Activated effector memory CD4-positive, alpha-beta T cell treated with anti-CD3 and anti-CD28 coated beads, Interleukin-2, amount 50 U/mL, for 16 hours (primary cell): ENCODE measurements around the gene TFR2.
A peak's percentile ranks its signal among the peaks of the same experiment; 100 is the strongest.

Experiments
- DNase-seq: peaks from one replicate; pipeline ENCODE4 v3.0.0-alpha.2; 2020

TFR2 gene

DNA sequence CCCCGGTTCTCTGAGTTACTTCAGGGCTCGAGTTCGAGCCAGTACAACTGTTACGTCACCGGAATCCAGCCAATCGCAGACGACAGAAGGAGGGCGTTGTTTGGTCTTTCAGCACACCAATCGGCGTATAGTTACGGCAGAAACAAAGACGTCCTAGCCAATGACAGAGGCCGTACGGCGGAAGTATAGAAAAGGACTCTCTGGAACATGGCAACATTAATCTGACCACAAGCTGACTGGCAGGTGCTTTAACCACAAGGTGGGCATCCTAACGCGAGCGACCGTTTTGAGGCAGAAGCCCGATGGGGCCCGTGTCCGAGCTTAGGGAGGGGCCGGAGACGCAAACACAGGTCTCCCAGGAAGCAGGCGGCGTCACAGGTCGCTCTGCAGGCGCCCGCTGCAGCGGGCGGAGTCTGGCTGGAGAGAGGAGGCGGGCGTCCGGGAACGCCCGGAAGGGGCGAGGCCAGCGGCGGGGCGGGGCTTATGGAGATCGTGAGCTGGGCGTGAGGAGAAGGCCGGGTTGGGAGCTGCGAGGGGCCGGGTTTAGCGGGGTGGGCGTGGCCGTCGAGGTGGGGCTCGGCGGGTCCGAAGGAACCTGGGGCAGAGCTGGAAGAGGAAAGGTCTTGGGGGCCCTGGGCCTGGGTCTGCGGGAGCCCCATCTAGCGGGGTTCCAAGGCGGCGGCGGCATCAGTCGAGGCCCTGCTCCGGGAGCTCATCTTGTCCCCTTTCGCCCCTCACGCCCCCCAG lies 29.2 kb downstream of the TFR2 start, which contains the start of gene MOSPD3:
Gene MOSPD3, plus strand, starts transcription at position 558 of the 747 bp plus-strand sequence. CDS start 252 bp downstream, outside the sequence.
- DNase-seq: peak; percentile 99

DNA sequence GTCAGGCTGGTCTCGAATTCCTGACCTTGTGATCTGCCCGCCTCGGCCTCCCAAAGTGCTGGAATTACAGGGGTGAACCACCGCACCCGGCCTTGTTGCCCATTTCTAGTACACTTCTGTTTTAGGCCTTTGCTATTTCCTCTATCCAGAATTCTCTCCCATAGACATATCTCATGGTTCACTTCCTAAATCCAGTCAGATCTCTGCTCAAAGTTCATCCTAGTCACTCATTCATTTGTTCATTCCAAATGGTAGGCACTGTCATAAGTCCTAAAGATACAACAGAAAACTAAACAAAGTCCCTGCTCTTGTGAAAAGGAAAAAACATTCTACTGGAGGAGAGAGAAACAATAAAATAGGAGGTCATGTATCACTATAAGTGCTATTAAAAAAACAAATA lies 31.4 kb downstream of the TFR2 start:
- no peak for DNase-seq

DNA sequence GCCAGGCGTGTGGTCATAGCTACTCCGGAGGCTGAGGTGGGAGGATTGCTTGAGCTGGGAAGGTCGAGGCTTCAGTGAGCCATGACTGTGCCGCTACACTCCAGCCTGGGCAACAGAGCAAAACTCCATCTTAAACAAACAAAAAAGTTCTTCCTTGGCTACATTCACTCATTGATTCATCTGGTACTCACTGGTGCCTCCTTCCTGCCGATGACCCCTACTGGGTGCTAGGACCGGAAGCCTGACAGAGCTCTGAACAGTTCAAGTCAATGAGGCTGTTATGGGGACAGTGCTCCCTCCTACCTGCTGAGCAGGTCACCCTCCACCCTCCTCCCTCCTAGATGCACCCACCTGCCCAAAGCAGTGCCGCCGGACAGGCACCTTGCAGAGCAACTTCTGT lies 34.2 kb downstream of the TFR2 start:
- DNase-seq: no peak

DNA sequence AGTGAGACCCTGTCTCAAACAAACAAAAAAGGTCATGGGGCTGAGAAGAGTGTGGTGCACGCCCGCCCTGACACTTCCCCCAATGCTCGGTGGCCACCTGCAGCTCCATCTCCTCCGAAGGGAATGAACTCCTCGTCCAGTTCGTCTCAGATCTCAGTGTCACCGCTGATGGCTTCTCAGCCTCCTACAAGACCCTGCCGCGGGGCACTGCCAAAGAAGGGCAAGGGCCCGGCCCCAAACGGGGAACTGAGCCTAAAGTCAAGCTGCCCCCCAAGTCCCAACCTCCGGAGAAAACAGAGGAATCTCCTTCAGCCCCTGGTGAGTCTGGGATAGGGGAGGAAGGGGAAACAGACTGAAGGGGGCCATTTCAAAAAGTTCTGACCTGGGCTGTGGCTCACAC lies 35.0 kb downstream of the TFR2 start:
- DNase-seq: no peak

DNA sequence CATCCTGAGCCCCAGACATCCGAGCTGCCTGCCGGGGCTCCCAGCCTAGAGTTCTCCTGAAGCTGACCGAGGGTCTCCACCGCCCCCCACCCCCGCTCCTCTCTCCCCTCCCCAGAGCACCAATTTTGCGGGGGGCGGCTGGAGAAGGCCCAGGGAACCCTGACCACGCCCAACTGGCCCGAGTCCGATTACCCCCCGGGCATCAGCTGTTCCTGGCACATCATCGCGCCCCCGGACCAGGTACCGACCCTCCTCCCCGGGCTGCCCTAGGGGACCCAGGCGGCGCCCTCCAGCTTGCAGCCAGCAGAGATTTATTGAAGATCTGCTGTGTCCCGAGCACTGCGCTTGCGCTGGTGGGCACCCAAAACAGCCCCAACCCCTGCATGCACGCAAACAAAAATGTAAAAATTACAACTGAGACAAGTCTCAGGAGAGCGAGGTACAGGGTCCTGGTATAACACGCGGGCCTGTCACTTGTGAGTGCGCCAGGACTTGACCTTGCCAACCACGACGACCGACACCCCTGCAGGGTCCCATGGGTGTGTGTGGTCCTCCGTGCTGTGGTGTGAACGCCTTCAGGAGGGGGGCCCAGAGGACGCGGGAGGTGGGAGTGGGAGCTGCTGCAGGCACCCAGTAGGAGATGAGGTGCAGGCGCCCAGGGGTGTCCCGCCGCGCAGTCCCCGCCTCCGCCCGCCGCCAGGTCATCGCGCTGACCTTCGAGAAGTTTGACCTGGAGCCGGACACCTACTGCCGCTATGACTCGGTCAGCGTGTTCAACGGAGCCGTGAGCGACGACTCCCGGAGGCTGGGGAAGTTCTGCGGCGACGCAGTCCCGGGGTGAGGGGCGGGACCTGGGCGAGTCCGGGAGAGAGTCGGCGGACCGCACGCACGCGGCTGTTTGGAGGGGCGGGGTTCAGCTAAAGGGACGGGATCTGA lies 36.1 kb downstream of the TFR2 start:
- peak; percentile 80 for DNase-seq

DNA sequence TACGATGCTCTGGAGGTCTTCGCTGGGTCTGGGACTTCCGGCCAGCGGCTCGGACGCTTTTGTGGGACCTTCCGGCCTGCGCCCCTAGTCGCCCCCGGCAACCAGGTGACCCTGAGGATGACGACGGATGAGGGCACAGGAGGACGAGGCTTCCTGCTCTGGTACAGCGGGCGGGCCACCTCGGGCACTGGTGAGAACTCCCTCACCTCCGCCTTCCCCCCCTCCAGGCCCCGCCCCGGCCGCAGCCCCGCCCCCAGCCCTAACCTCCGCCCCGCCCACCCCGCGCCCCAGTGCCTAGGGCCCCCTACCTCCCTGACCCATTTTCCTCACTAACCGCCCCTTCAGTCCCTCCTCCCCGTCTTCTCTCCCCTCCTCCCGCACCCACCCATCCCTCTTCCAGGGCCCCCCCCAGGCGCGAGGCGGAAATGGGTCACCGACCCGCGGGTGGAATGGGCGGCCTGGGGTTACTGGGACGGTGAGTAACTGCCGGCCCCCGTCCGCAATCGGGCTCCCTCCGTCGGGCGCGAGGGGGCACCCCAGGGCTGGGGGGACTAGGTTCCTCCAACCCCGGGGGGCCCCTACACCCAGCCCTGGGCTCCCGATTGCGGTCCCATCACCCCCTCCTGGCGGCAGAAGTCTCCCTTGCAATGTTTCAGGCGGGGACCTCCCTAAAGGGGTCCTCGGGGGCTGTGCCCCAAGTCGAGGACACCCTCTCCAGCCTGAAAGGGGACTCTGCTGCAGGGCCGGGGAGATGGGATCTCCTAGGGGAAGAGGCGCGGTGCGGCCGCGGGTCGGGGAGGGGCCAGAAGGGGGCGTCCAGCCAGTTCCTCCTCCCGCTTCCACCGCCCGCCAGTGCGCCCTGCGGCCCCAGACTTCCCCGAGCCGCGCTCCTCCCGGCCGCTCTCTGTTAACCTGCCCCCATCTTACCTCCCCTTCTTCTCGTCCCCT lies 37.0 kb downstream of the TFR2 start:
- DNase-seq: peak; percentile 89

DNA sequence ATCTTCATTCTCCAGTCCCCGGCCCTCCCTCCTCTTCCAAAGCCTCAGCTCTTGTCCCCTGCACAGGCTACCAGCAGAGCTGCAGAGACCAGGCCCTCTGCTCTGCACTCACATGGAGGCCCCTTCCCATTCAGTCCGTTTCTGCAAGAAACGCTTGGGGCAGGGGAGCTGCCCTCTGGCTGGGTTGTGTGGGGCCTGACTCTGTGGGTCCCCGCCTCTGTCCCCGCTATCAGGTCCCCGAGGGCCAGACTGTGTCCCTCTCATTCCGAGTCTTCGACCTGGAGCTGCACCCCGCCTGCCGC lies 37.7 kb downstream of the TFR2 start:
- no peak for DNase-seq

DNA sequence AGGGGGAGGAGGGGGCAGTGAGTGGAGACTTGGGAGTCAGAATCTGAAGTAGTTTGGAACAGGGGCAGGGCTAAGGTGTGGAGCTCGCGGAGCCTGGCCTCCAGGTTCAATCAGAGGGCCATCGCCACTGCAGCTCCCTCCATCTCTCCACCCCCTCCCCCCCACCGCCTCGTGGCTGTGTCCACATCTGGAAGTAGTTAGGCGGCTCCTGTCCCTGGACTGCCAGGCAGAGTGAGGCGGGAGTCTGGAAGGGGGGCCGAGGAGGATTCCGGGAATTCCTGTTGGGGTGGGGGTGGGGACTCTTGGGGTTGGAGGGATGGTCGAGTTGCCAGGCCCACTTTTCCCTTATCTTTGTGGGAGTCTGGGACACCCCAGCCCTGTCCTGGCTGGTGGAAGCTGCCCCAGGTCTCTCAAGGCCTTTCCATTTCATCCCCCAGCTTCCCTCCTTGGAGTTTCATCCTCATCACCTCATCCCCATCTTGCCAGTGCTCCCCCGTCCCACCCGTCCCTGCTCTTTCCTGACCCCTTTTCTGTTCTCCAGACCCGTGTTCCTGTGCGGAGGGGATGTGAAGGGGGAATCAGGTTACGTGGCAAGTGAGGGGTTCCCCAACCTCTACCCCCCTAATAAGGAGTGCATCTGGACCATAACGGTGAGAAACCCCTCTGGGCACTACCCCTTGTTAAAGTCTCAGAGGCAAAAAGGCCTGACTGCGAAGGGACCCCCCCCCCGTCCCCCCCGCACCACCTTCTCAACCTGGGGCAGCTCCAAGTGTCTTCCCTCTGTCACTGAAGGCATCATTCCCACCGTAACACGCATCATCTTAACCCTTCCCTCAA lies 38.2 kb downstream of the TFR2 start:
- no peak for DNase-seq

DNA sequence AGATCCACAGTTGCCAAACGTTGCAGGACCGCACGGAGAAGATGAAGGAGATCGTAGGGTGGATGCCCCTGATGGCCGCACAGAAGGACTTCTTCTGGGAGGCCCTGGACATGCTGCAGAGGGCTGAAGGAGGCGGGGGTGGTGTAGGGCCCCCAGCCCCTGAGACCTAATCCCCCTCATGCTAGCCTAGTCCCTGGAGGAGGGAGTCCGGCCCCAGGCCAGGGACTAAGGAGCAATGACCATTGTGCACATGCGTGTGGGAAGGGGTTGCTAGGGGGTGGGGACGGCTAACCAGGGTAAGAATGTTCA lies 40.7 kb downstream of the TFR2 start:
- no peak for DNase-seq

DNA sequence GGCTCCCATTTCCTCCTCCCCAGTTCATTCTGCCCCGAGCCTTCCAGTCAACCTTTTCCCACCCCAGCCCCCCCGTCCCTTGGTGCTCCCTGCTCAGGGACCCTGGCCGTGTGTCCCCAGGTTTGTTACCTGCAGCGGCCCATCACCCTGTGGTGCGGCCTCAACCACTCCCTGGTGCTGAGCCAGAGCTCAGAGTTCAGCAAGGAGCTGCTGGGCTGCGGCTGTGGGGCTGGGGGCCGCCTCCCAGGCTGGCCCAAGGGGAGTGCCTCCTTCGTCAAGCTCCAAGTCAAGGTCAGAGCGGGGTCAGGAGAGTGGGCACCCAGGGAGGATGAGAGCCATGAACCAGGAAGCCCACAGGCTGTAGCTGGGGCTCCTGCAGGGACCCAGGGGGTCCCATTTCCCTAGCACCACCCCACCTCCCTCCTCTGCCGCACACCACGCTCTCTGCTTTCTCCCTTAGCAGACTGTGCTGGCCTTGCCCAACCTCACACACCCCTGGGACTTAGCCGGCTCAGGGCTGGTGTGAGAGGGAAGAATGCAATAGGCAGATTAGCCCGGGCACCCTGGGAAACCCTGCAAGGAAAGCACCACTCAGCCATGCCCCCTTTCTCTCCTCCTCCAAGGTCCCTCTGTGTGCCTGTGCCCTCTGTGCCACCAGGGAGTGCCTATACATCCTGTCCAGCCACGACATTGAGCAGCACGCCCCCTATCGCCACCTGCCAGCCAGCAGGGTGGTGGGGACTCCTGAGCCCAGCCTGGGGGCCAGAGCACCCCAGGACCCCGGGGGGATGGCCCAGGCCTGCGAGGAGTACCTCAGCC lies 41.2 kb downstream of the TFR2 start:
- DNase-seq: no peak

DNA sequence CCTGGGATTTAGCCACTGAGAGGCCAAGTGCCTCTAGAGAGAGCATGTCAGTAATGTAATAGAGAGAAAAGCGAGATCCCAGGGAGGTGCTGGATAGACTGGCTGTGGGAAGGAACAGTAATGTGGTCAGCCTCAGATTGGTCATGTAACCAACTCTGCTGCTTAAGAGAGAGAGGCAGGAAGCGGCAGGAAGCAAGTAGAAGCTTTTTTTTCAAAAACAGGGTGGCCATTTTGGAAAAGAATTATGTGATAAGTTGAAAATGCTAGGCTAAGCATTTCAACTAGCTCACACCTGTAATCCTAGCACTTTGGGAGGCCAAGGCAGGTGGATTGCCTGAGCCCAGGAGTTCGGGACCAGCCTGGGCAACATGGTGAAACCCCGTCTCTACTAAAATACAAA lies 42.9 kb downstream of the TFR2 start:
- DNase-seq: no peak

DNA sequence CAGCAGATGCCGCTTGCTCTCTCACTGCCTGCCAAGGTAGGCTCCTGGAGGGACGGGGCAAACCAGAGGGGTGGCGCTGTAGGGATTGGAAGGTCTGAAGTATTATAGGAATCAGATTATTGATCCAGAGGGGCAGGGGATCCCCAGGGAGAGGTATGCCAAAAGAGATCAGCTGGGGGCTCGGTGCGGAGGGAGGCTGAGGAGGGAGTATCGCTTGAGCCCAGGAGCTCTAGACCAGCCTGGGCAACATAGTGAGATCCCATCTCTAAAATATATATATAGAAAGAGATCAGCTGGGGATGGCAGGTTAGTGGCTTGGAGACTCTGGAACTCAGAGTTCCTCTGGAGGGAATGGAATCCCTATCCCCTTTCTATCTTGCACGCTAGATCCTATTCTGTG lies 46.2 kb downstream of the TFR2 start:
- DNase-seq: no peak

DNA sequence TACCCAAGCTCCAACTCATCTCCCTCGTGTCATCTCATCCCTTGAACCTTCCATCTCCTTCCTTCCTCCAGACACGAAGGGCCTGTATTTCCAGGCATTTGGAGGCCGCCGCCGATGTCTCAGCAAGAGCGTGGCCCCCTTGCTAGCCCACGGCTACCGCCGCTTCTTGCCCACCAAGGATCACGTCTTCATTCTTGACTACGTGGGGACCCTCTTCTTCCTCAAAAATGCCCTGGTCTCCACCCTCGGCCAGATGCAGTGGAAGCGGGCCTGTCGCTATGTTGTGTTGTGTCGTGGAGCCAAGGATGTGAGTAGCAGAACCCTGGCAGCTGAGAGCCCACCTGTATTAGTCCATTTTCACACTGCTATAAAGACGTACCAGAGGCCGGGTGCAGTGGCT lies 49.8 kb downstream of the TFR2 start:
- DNase-seq: no peak

DNA sequence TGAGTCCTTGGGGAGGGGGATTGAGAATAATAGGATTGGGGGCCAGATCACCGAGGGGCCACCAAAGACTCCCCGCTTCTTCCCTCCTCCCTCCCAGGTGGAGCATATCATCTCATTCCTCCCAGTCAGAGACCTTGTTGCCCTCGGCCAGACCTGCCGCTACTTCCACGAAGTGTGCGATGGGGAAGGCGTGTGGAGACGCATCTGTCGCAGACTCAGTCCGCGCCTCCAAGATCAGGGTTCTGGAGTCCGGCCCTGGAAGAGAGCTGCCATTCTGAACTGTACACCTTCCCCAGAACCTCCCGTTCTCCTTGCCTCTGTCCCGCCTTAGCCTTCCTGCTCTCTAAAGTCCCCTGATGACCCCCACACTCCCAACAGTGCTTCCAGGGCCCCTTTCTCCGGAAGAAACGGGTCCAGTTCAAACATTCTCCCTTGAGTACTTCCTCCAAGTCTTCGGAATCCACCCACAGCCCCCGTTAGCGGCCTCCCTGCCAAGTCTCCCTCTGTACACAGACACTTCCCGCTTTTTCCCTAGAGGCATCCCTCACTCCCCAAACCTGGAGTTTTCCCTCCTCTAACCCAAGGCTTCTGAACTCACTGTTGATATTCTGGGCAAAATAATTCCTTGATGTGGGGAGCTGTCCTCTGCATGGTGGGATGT lies 51.1 kb downstream of the TFR2 start:
- no peak for DNase-seq

DNA sequence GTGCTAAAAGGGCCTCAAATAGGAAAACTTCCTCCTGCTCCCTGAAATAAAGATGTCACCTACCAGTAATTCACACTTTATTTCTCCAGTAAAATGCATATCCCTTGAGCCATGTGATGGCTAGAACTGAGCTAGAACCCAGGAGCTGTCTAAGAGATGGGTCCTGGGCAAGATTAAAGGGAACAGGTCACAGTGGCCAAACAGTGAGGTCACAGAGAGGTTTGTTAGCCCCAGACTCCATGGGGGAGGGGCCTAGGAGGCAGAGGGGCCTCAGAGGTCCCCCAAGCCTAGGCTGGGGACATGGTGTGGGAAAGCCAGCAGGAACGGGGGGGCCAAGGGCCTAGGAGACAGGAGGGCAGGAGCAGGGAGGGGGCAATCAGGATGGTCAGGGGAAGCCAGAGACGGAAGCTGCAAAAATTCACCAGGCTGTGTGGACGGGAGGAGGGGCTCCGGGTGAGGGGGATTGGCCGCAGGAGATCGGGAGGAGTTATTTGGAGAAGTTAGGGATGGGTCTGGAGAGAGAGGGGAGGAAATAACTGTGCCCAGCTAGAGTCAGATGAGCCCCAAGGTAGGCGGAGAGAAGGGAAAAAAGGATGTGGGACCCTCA lies 51.9 kb downstream of the TFR2 start:
- no peak for DNase-seq

DNA sequence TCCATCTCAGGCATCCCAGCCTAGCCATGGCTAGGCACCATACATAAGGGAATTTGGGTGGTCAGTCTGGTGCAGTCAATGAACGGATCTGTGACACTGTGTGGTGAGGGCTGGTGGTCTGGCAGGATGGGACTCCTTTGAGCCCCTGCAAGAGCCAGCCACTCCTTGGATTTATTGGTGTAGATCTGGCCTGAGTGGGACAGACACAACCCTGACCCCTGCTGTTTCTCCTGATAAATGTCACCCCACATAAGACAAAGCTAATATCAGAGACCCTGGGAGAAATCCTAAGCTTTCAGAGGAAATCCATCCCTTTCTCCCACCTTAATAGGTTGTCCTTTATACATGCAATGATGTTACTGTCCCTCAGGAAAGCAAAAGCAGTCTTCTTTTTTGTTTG lies 52.9 kb downstream of the TFR2 start:
- DNase-seq: no peak

DNA sequence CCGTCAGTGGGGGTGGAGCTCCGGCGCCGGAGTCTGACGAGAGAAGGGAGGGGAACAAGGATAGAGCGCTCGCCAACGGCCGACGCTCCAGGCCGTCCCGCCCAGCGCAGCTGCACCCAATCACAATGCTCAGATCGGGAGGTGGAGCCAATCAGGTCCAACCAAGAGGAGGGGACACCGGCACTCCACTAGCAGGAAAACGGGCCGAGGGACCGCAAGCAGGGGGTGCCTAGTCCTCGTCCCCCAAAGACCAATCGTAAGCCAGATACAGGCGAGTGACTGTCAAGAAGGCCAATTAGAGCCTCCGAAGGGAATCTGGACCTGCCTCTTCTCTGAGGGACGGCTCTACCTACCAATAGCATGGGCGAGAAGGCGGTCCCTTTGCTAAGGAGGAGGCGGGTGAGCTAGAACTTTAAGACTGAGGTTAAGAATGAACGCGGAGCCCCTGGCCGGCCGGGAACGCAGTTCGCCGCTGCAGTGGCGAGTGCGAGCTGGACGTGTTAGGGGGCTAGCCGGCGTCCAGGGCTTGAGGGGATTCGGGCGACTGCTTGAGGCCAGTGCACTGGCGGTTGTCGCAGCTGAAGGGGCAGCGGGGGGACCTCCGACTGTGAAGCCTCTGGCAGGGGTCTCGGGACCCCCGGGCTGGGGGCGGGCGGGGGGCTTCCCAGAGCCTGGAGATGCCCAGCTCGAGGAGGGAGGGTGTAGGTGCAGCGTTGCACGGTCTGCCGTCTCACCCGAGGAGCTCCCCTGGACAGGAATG lies 54.9 kb downstream of the TFR2 start, which contains the start of gene FBXO24:
Gene FBXO24, plus strand, starts transcription at position 63 of the 760 bp plus-strand sequence. Its CDS starts 298 bp downstream, at position 361.
- DNase-seq: peak; percentile 100

DNA sequence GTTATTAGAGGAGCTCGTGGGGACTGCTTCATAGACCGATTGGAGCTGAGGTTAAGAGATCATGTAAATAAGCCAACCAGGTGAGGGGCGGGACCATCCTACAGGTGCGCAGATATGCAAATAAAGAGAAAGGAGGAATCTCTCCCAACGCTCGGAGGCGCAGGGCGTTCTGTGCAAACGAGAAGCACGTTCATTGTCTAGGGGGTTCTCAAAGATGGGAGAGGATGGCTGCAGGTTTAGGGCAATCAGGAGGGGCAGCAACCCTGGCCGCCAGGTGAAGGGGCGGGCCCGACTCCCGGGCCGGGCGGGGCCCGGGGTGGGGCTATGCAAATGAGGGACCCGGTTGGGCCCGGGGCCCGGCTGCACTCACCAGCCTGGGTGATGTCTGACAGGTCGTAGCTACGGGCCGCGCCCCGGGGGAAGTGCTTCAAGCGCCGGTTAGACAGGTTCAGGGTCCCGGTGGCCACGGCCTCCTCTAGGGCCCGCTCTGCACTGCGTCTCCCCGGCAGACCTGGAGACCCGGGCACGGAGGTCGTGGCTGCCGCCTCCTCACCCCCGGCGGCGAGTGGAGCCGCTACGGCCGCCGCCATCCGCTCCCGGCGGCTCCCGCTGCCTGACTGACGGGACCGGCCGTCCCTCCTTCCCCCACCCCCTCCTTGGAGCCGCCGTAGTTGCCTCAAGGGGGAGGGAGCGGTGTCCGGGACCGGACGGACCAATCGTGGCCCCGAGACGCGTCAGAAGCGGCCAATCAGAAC lies 55.7 kb downstream of the TFR2 start, which contains the start of gene LRCH4:
Gene LRCH4, minus strand, starts transcription at position 619 of the 755 bp plus-strand sequence. Its CDS starts 29 bp downstream, at position 590.
- DNase-seq: peak; percentile 89
